Measurements from ENCODE around the gene MUC16.
"Not testable (repeated sequence)": the region's sequence is repeated elsewhere in the genome, so short reads cannot be mapped to it uniquely, and the experiment has no call there.

MUC16 gene

DNA sequence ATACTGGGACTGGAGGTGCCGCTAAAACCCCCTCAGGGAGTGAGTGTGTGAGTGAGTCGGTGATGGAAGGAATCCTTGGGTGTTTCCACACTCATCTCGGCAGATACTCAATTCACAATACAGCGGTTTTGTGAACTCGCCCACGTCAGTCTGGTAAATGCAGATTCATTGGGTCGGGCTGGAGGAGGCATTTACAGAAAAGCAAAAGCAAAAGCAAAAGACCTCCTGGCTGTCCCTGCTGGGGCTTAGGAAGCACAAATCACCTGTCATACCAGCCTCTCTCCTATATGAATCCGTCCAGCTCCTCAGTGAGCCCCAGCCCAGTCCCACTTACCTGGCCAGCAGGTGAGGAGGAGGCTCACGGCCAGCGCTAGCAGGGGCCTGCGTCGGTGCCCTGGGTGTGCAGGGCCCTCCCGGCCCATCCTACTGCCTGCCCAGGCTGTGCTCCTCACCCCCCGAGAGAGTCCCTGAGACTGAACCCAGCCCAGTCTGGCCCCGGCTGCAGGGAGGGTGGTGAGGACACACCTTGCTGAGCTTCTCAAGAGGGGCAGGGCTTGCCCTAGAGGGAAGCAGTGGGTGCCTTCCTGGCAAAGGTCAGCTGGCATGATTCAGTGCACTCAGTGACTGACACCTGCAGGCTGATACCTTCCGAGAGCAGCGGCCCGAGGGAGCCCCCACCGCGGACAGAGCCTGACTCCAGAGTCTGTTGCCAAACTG is at the start of gene MUC16:
Gene MUC16 (minus strand): TSS at position 475 of the 717 bp plus-strand sequence.
- no peak for DNase-seq (ENCODE audit: low read depth in 2 of 2)

DNA sequence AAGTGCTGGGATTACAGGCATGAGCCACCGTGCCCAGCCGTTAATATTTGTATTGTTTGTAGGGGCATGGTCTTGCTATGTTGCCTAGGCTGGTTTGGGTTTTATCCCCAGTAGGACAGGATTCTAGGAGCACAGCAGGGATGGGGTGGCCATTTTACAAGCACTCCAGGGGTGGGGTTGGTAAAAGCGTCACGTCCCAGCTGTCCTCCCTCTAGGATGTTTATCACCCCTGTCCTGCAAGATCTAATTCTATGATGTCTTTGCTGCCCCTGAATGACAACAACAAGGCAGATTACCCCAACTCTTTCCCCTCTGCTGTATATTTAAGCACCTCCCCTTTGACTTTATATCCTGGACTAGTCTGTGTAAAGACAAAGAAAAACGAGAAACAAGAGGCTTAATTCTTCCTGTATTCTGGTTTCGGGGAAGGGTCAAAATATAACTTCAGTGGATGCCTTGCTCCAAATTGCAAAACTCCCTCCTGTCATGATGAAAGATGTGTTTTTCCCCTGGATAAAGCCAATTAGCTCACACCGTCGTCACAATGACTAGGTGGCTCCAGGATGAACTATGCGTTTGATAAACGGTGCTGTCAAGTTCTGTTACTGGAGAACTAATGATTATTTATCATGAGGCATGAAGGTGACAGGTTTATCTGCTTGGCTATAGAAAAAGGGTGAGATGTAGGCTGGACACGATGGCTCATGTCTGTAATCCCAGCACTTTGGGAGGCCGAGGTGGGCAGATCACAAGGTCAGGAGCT is 48.9 kb upstream of the MUC16 start:
- no peak for DNase-seq (ENCODE audit: low read depth in 2 of 2)

DNA sequence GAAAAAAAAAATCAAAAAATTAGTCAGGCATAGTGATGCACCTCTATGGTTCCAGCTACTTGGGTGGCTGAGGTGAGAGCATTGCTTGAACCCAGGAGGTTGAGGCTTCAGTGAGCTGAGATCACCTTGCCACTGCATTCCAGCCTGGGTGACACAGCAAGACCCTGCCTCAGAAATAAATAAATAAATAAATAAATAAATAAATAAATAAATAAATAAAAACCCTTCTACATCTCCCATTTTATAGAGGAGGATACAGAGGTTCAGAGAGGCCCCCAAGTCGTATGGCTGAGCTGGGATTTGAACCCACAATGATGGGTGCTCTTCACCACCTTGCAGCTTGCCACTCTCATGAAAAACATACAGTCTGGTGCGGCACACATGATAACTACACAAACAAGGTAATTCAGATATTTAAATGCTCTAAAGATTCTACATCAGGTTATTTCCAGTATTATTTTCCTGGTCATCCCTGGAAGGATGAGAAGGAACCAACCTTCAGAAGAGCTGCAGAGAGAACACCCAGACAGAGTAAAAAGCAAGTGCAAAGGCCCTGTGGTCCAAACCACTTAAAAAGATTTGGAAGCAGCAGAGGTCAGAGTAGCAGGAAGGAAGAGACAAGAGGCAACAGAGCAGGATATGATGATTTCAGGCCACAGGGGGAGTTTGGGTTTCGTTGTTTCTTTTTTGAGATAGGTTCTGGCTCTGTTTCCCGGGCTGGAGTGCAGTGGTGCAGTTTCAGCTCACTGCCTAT is 47.5 kb upstream of the MUC16 start:
- no peak for DNase-seq (ENCODE audit: low read depth in 2 of 2)

DNA sequence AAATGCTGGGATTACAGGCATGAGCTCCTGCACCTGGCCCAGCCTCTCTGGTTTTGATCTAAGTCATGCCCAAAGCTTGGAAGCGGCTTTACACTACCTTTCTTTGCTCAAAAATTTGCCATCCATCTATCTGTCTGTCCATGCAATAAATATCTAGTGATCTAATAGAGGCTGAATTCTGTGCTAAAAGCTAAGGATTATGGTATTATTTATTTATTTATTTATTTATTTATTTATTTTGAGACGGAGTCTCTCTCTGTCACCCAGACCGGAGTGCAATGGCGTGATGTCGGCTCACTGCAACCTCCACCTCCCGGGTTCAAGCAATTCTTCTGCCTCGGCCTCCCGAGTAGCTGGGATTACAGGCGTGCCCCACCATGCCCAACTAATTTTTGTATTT is 45.9 kb upstream of the MUC16 start:
- not testable (repeated sequence) for DNase-seq (ENCODE audit: low read depth in 2 of 2)

DNA sequence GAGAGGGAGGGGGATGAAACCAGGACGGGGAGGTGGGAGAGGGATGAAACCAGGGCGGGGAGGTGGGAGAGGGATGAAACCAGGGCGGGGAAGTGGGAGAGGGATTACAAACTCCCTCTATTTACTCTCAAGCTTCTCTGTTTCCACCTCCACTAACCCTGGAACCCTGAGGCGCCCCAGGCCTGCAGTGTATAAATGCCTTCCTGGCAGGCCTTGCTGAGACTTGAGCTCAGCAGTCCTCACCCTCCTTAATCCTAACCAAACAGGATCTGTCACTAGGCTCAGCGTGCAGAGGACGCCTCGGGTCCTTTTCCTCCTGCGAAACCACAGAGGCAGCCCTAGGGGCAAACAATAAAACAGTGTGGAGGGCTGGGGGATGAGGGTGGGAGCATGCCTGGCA is 44.6 kb upstream of the MUC16 start:
- DNase-seq (ENCODE audit: low read depth in 2 of 2) = no peak

DNA sequence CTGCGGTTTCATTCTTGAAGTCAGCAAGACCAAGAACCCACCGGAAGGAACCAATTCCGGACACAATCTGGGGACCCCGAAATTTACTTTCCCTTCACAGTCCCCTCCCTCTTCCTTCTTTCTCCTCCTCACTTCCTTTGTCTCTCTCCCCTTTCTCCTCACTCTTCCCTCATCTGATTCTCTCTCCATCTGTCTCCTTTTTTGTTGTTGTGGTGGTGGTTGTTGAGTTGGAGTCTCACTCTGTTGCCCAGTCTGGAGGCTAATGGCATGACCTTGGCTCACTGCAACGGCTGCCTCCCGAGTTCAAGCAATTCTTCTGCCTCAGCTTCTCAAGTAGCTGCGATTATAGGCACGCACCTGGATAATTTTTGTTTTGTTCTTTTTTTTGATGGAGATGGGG is 44.0 kb upstream of the MUC16 start:
- DNase-seq (ENCODE audit: low read depth in 2 of 2) = no peak

GRCh38 chr19:9053674-9054073 is 43.5 kb upstream of the MUC16 start:
- DNase-seq (ENCODE audit: low read depth in 2 of 2) = not testable (repeated sequence)

GRCh38 chr19:9052894-9053293 is 42.7 kb upstream of the MUC16 start:
- DNase-seq (ENCODE audit: low read depth in 2 of 2) = no peak

DNA sequence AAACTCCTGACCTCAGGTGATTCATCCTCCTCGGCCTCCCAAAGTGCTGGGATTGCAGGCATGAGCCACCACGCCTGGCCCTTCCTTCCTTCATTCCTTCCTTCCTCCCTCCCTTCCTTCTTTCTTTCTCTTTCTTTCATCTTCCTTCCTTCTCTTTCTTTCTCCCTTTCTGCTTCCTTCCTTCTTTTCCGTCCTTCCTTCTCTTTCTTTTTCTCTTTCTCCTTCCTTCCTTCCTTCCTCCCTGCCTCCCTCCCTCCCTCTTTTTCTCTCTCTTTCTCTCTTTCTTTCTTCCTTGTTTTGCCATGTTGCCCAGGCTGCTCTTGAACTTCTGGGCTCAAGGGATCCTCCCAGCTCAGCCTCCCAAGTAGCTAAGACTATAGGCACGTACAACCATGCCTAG is 36.5 kb upstream of the MUC16 start:
- DNase-seq (ENCODE audit: low read depth in 2 of 2) = no peak

- no peak for DNase-seq (ENCODE audit: low read depth in 2 of 2)
Observed at GRCh38 chr19:9044449-9044848, 34.2 kb upstream of the MUC16 start.

DNA sequence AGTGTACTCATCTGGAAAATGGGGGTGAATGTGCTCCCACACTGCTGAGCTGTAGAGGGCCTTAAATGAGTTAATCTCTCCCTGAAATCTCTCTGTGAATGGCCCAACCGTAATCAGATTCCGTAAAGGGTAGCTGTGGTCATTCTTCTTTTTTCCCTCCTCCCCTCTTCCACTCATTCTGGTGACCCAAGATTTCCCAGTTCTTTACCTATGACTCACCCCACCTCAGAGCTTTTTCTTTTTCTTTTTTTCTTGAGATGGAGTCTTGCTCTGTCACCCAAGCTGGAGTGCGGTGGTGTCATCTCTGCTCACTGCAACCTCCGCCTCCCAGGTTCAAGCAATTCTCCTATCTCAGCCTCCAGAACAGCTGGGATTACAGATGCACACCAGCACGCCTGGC is 33.3 kb upstream of the MUC16 start:
- no peak for DNase-seq (ENCODE audit: low read depth in 2 of 2)

GRCh38 chr19:9041023-9041422 is 30.8 kb upstream of the MUC16 start:
- DNase-seq (ENCODE audit: low read depth in 2 of 2) = no peak

DNA sequence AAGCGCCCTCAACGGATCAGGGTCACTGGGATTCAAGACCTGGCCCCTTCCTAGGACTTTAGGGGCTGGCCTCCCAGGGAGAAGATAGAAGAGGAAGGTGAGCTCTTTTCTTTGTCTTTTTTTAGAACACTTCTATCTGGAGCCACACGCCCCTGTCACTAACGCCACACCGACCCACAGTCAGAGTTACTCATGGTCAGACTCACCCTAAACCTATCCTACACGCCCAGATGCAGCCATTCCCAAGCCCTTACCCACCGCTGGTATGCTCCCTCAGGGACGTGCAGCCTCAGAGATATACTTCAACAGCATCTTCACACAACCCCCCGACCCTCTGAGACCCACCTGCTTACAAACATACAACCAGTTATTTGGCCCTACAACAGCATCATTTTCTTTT is 29.9 kb upstream of the MUC16 start:
- DNase-seq (ENCODE audit: low read depth in 2 of 2) = no peak

- DNase-seq (ENCODE audit: low read depth in 2 of 2) = no peak
Observed at GRCh38 chr19:9039728-9040127, 29.5 kb upstream of the MUC16 start.

DNA sequence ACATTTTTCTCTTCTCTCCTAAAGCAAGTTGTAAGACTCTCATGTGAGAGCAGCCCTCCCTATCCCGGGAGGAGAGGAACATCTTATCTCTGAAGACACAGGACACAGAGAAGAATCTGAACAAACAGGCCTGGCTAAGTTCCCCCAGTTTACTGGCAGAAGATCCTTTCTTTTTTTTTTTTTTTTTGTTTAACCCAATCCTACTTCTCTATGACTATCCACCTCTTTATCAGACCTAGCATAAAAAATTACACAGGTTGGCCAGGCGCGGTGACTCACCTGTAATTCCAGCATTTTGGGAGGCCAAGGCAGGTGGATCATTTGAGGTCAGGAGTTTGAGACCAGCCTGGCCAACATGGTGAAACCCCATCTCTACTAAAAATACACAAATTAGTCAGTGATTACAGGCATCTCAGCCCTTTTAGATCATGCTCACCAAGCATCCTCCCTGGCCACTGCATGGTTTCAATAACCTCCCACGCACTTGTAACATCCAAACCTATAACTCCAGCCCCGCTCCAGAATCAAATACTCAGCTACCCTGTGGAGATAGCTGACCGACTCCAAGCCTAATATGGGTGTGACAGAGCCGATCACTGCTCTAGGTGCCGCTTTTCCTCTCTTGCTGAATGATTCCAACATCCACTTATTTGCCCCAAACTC is 27.3 kb upstream of the MUC16 start:
- DNase-seq (ENCODE audit: low read depth in 2 of 2) = no peak

GRCh38 chr19:9032136-9032631 is 22.0 kb upstream of the MUC16 start:
- DNase-seq (ENCODE audit: low read depth in 2 of 2) = no peak

DNA sequence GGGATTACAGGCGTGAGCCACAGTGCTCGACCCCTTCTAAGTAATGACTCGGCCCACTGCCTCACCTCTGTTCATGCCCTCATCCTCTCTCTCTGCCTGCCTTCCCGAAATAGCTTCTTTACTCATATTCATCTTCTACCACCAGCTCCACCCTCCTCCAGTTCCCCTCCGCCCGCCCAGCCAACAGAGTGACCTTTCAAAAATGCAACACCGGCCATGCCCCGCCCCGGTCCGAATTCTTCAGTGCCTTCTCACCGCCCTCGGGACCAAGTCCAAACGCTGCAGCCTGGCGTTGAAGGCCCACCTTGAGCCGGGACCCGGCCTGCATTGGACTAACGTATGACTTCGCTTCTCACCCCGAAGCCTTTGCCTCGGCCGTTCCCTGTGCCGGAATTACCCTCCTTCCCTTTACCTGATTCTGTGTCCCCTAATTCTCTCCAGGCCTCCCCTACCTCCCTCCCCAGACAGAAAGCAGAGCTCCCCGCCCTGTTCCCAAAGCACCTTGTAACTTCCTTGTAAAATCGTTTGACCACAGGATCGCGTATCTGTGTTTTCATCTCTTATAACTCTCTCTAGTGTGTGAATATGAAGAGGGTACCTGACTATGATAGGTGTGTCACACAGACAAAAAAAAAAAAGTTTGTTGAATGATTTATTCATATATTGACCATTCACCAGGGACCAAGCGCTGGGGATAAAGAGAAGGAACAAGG is 8.1 kb upstream of the MUC16 start:
- DNase-seq (ENCODE audit: low read depth in 2 of 2) = no peak

- no peak for DNase-seq (ENCODE audit: low read depth in 2 of 2)
Observed at GRCh38 chr19:9014803-9015202, 4.6 kb upstream of the MUC16 start.

DNA sequence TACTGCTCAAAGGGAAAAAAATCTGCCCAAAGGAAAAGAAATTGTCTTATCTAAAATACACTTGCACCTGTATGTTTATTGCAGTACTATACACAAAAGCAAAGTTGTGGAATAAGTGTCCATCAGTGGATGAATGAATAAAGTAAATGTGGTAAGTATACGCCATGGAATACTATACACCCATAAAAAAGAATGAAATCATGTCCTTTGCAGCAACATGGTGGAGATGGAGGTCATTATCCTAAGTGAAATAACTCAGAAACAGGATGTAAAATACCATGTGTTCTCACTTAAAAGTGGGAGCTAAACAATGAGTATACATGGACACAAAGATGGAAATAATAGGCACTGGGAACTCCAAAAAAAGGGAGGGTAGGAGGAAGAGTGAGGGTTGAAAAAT is 3.8 kb upstream of the MUC16 start:
- DNase-seq (ENCODE audit: low read depth in 2 of 2) = no peak

GRCh38 chr19:9011875-9012274 is 1.7 kb upstream of the MUC16 start:
- DNase-seq (ENCODE audit: low read depth in 2 of 2) = no peak

DNA sequence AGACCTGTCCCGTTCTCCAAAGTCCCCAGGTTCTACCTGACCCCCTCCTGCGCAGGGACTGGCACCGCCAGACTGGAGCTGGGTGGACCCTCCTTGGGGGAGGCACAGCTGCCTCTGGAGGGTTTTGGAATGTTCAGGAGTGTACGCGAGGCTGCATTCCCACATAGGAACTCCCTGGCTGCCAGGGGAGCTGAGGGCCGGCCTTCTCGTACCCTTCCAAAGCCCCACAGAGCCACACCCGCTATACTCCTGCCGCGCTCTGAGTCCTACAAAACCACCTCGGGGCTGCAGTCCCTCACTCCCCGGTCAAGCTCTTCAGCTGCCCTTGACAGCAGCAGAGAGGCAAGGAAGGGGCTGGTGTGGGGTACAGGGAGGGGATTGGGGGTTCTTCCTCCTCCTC is 484 bp upstream of the MUC16 start:
- DNase-seq (ENCODE audit: low read depth in 2 of 2) = no peak
